ENCODE data around the gene ARL15.

Gene ARL15

GRCh38 chr5:54133917-54134316 lies 176.5 kb downstream of the ARL15 start:
- in situ Hi-C loops (cut with HindIII; ENCODE audit: low sequenced_read_pairs): no loop called here
- DNase-seq (ENCODE audit: low read depth): no peak
- H3K4me3 ChIP-seq (ENCODE audit: low read depth, low read length): no peak overlapping the region
- no peak for TF ChIP-seq CTCF (IDR thresholded peaks at IDR 0.05; ENCODE audit: low read depth, low read length, missing control alignments)

GRCh38 chr5:54120473-54120872 lies 189.9 kb downstream of the ARL15 start:
- H3K4me3 ChIP-seq (ENCODE audit: low read depth, low read length): no peak overlapping the region
- DNase-seq (ENCODE audit: low read depth): no peak
- in situ Hi-C loops (cut with HindIII; ENCODE audit: low sequenced_read_pairs): no loop called here
- TF ChIP-seq CTCF (IDR thresholded peaks at IDR 0.05; ENCODE audit: low read depth, low read length, missing control alignments): no peak

- H3K4me3 ChIP-seq (ENCODE audit: low read depth, low read length): no peak overlapping the region
- no peak for DNase-seq (ENCODE audit: low read depth)
- TF ChIP-seq CTCF (IDR thresholded peaks at IDR 0.05; ENCODE audit: low read depth, low read length, missing control alignments): no peak
- in situ Hi-C loops (cut with HindIII; ENCODE audit: low sequenced_read_pairs): no loop called here
These were observed 192.4 kb downstream of the ARL15 start for GRCh38 chr5:54117957-54118356.

GRCh38 chr5:54115735-54116403 lies 194.5 kb downstream of the ARL15 start:
- TF ChIP-seq CTCF (IDR thresholded peaks at IDR 0.05; ENCODE audit: low read depth, low read length, missing control alignments): no peak
- in situ Hi-C loops (cut with HindIII; ENCODE audit: low sequenced_read_pairs): no loop called here
- no peak for DNase-seq (ENCODE audit: low read depth)
- no peak overlapping the region for H3K4me3 ChIP-seq (ENCODE audit: low read depth, low read length)

- TF ChIP-seq CTCF (IDR thresholded peaks at IDR 0.05; ENCODE audit: low read depth, low read length, missing control alignments): no peak
- in situ Hi-C loops (cut with HindIII; ENCODE audit: low sequenced_read_pairs): no loop called here
- no peak overlapping the region for H3K4me3 ChIP-seq (ENCODE audit: low read depth, low read length)
- DNase-seq (ENCODE audit: low read depth): no peak
These were observed 197.3 kb downstream of the ARL15 start for GRCh38 chr5:54113060-54113459.

- DNase-seq (ENCODE audit: low read depth): no peak
- no peak for TF ChIP-seq CTCF (IDR thresholded peaks at IDR 0.05; ENCODE audit: low read depth, low read length, missing control alignments)
- no peak overlapping the region for H3K4me3 ChIP-seq (ENCODE audit: low read depth, low read length)
- in situ Hi-C loops (cut with HindIII; ENCODE audit: low sequenced_read_pairs): no loop called here
These were observed 200.6 kb downstream of the ARL15 start for GRCh38 chr5:54109626-54110330.

All from astrocyte of the cerebellum (primary cell).